GM12878 (cell line): ENCODE results near the gene TMEM209. TPM values are rescaled to one million over a fixed set of nuclear protein-coding genes. Genes with fewer than 3 reads are reported as not detected.

Experiments used
- ATAC-seq: fragments of 200-7000 bp; cut with Tn5 transposase; 3 replicates; pipeline ENCODE4 v1.9.1; 2020; ENCODE audit warnings: mild to moderate bottlenecking, moderate library complexity
- BruUV-seq: library from RNA; stranded (reverse); fragments of 400-500 nt; replicated peaks from 2 replicates; lab custom pipeline; 2021; lab: Mats Ljungman, UMichigan
- CTCF ChIA-PET: fragments of 300-600 bp; sonication (Branson Sonifier 250); formaldehyde crosslinking; extraction: SDS; loops from one replicate; lab custom pipeline; 2021; ENCODE audit warnings: inconsistent platforms; lab: Yijun Ruan, JAX
- POLR2A ChIA-PET: fragments of 350-600 bp; formaldehyde crosslinking; extraction: SDS; loops from one replicate; lab custom pipeline; 2021; ENCODE audit warnings: inconsistent platforms; lab: Charles Lee
- RAD21 ChIA-PET: fragments of 300-600 bp; sonication (Branson Sonifier 250); formaldehyde crosslinking; loops from one replicate; lab custom pipeline; 2023; ENCODE audit warnings: antibody characterized with exemption; ENCODE audit not compliant: unreplicated experiment; lab: Charles Lee
- SMC1A ChIA-PET: fragments of 300-600 bp; sonication (Branson Sonifier 250); formaldehyde crosslinking; loops from one replicate; lab custom pipeline; 2023; ENCODE audit not compliant: unreplicated experiment, uncharacterized antibody; lab: Charles Lee
- DNase-seq: peaks from one replicate; pipeline ENCODE4 v3.0.0-alpha.2; 2011; ENCODE audit warnings: low read depth, low spot score
- FAIRE-seq: peaks from 3 replicates; lab custom pipeline; 2011; peaks lifted over from hg19 to GRCh38; lab: Jason Lieb, UNC
- H2AFZ ChIP-seq: 2 replicates; pipeline ENCODE4 v1.6.0; 2011; ENCODE audit warnings: low read depth, low read length, control low read depth; ENCODE audit not compliant: control insufficient read depth
- H3K27ac ChIP-seq: 2 replicates; pipeline ENCODE4 v1.5.1; 2011; ENCODE audit warnings: control low read depth; ENCODE audit not compliant: control insufficient read depth, insufficient read depth
- H3K27me3 ChIP-seq, 2 experiments: replicated peaks in 1 of 2; 2 replicates each; pipeline versions ENCODE4 v1.6.0 to v1.6.1; 2011; ENCODE audit warnings: low read length in 1 of 2; ENCODE audit not compliant: control insufficient read depth in 2 of 2, insufficient read depth in 2 of 2
- H3K36me3 ChIP-seq, 2 experiments: 2 replicates each; pipeline ENCODE4 v1.5.1; 2011; ENCODE audit warnings: low read length in 1 of 2; ENCODE audit not compliant: control insufficient read depth in 2 of 2, insufficient read depth in 2 of 2
- H3K4me1 ChIP-seq: 2 replicates; pipeline ENCODE4 v1.6.1; 2011; ENCODE audit warnings: mild to moderate bottlenecking, low read length, moderate library complexity, mixed read lengths; ENCODE audit not compliant: control insufficient read depth, insufficient read depth
- H3K4me2 ChIP-seq: 2 replicates; pipeline ENCODE4 v1.6.0; 2011; ENCODE audit warnings: control low read depth; ENCODE audit not compliant: control insufficient read depth, insufficient read depth
- H3K4me3 ChIP-seq: fragments of 200-600 bp; sonication (generic); 2 replicates; pipeline ENCODE4 v1.5.1; 2016
- H3K79me2 ChIP-seq: 2 replicates; pipeline ENCODE4 v1.6.0; 2011; ENCODE audit warnings: low read length; ENCODE audit not compliant: control insufficient read depth, insufficient read depth
- H3K9ac ChIP-seq: 2 replicates; pipeline ENCODE4 v1.8.0; 2011; ENCODE audit warnings: low read length, control low read depth, mixed read lengths; ENCODE audit not compliant: control insufficient read depth, insufficient read depth
- H3K9me3 ChIP-seq: replicated peaks from 3 replicates; pipeline ENCODE4 v1.5.1; 2011; ENCODE audit warnings: mild to moderate bottlenecking, low read length; ENCODE audit not compliant: control insufficient read depth, insufficient read depth
- H4K20me1 ChIP-seq: 2 replicates; pipeline ENCODE4 v1.6.0; 2011; ENCODE audit not compliant: control insufficient read depth, insufficient read depth
- BACH1 ChIP-seq: fragments of 450-650 bp; IDR thresholded peaks from 2 replicates; pipeline ENCODE4 v1.6.1; 2017; ENCODE audit warnings: mild to moderate bottlenecking, borderline replicate concordance
- BCL3 ChIP-seq: IDR thresholded peaks from 2 replicates; pipeline ENCODE4 v1.6.1; 2011; ENCODE audit warnings: borderline replicate concordance, low read depth, mild to moderate bottlenecking, moderate library complexity, low read length; ENCODE audit not compliant: insufficient read depth, poor library complexity, severe bottlenecking
- CEBPZ ChIP-seq: fragments of 150-350 bp; IDR thresholded peaks from 2 replicates; pipeline ENCODE4 v1.6.1; 2016; ENCODE audit warnings: low read depth, low read length
- HDAC2 ChIP-seq: fragments of 200-600 bp; sonication (generic); IDR thresholded peaks from 2 replicates; pipeline ENCODE4 v1.6.1; 2017
- IRF4 ChIP-seq: IDR thresholded peaks from 2 replicates; pipeline ENCODE4 v1.6.1; 2011; ENCODE audit warnings: low read depth, low read length
- IRF5 ChIP-seq: fragments of 450-650 bp; IDR thresholded peaks from 2 replicates; pipeline ENCODE4 v1.6.1; 2017; ENCODE audit warnings: borderline replicate concordance
- JUND ChIP-seq: IDR thresholded peaks from 2 replicates; pipeline ENCODE4 v1.6.1; 2012; ENCODE audit warnings: low read depth, mild to moderate bottlenecking, low read length, improper control_type of control experiment, moderate library complexity
- MYC ChIP-seq: IDR thresholded peaks from 2 replicates; pipeline ENCODE4 v1.6.1; 2011; ENCODE audit warnings: mild to moderate bottlenecking, low read length, moderate library complexity, inconsistent platforms; ENCODE audit not compliant: insufficient read depth, insufficient replicate concordance, insufficient read length, severe bottlenecking
- NR2F1 ChIP-seq: fragments of 450-650 bp; conservative IDR thresholded peaks from 2 replicates; pipeline ENCODE4 v1.6.1; 2017; ENCODE audit warnings: mild to moderate bottlenecking
- PBX3 ChIP-seq: IDR thresholded peaks from 2 replicates; pipeline ENCODE4 v1.6.1; 2011; ENCODE audit warnings: mild to moderate bottlenecking, low read depth, low read length, moderate library complexity; ENCODE audit not compliant: insufficient replicate concordance
- RAD21 ChIP-seq: IDR thresholded peaks from 2 replicates; pipeline ENCODE4 v1.6.1; 2011; ENCODE audit warnings: mild to moderate bottlenecking, low read depth, low read length, moderate library complexity; ENCODE audit not compliant: insufficient read depth
- RB1 ChIP-seq: fragments of 450-650 bp; formaldehyde crosslinking; IDR thresholded peaks from 2 replicates; pipeline ENCODE4 v1.6.1; 2017; ENCODE audit warnings: mild to moderate bottlenecking, borderline replicate concordance
- SIN3A ChIP-seq: IDR thresholded peaks from 2 replicates; pipeline ENCODE4 v1.6.1; 2012; ENCODE audit warnings: low read depth, low read length, improper control_type of control experiment
- SMAD1 ChIP-seq: fragments of 450-650 bp; IDR thresholded peaks from 2 replicates; pipeline ENCODE4 v1.6.1; 2018; ENCODE audit warnings: mild to moderate bottlenecking, low read depth; ENCODE audit not compliant: partially characterized antibody
- WGBS: methylation state at CpG from one replicate; pipeline ENCODE4 v1.1.6; 2016; ENCODE audit warnings: low lambda C conversion rate; ENCODE audit not compliant: insufficient replicate concordance, insufficient coverage; ENCODE audit errors: missing lambda C conversion rate; 5-methylcytosine and 5-hydroxymethylcytosine counted together
- in situ Hi-C: fragments of 300-500 bp; cut with MboI; formaldehyde crosslinking; loops from 9 replicates; pipeline ENCODE4 v1.14.3; 2018; ENCODE audit warnings: mixed read lengths
- intact Hi-C: fragments of 100-400 bp; cut with micrococcal nuclease; formaldehyde crosslinking; loops from one replicate; pipeline ENCODE4 v1.14.2; 2022; ENCODE audit not compliant: unreplicated experiment
- polyA plus RNA-seq, 11 experiments: library from polyadenylated mRNA; depleted of rRNA in 4 of 11; unstranded in 6 of 11; stranded (reverse) in 5 of 11; fragments of >200 nt; fragmentation: Nextera tagmentation in 4 of 11; fragmentation: Illumina TruSeq in 1 of 11; extraction: Ambion mirVana in 4 of 11; extraction: Trizol in 1 of 11; gene quantifications; 1 replicate in 1 of 11; 2 replicates in 10 of 11; pipeline versions ENCODE4 v1.2.1 to v1.2.3, GENCODE V29; 2011 to 2016; ENCODE audit warnings: inconsistent platforms in 2 of 11, missing spikeins in 2 of 11, low read depth in 1 of 11
- total RNA-seq, 4 experiments: library from RNA; depleted of rRNA in 3 of 4; stranded (reverse); fragments of >200 nt in 3 of 4; fragmentation: Illumina TruSeq in 1 of 4; extraction: Trizol in 1 of 4; gene quantifications; 2 replicates each; pipeline versions ENCODE4 v1.2.1 to v1.2.3, GENCODE V29; 2013 to 2021
- TF ChIP-seq, protein P1 (sequence below): IDR thresholded peaks from 2 replicates; pipeline ENCODE4 v1.6.1; 2012; ENCODE audit warnings: low read length, inconsistent platforms

Gene TMEM209
- total and polyA plus RNA-seq, 10 of the 15 experiments (the other 5 are each of a cell fraction or from before 2014, with no cell fraction given): 22.1 to 41.2 (median 35.1) TPM

GRCh38 chr7:130234078-130234477 lies 28.9 kb upstream of the TMEM209 start:
- intact Hi-C loops: no loop called here
- 35% methylated on average over 2 of the region's 2 CpGs for WGBS
- no peaks in the 10 kb centered on the region for H3K36me3 ChIP-seq
- no peak overlapping the region for H3K4me3 ChIP-seq
- H2AFZ ChIP-seq: no peak overlapping the region
- BruUV-seq: no TSS peak
- ChIA-PET POLR2A (no interaction called here), RAD21 (no interaction called here), CTCF (no interaction called here), SMC1A (no interaction called here)
- H3K4me1 ChIP-seq: no peaks in the 10 kb centered on the region
- no peaks in the 10 kb centered on the region for H4K20me1 ChIP-seq
- H3K9ac ChIP-seq: no peak overlapping the region
- DNase-seq: no peak
- in situ Hi-C loops: no loop called here
- H3K4me2 ChIP-seq: no peak overlapping the region
- FAIRE-seq: no peak
- no peak overlapping the region for H3K27ac ChIP-seq
- no peaks in the 10 kb centered on the region for H3K27me3 ChIP-seq
- no peaks in the 10 kb centered on the region for H3K9me3 ChIP-seq
- H3K79me2 ChIP-seq: no peaks in the 10 kb centered on the region
- ATAC-seq: no peak
- TF ChIP-seq IRF5 (no peak), RB1 (no peak), MYC (no peak), BACH1 (no peak), BCL3 (no peak), RAD21 (no peak), IRF4 (no peak), PBX3 (no peak), CEBPZ (no peak), NR2F1 (no peak), JUND (no peak), HDAC2 (no peak), SMAD1 (no peak), SIN3A (no peak)
- TF ChIP-seq, protein P1, sequence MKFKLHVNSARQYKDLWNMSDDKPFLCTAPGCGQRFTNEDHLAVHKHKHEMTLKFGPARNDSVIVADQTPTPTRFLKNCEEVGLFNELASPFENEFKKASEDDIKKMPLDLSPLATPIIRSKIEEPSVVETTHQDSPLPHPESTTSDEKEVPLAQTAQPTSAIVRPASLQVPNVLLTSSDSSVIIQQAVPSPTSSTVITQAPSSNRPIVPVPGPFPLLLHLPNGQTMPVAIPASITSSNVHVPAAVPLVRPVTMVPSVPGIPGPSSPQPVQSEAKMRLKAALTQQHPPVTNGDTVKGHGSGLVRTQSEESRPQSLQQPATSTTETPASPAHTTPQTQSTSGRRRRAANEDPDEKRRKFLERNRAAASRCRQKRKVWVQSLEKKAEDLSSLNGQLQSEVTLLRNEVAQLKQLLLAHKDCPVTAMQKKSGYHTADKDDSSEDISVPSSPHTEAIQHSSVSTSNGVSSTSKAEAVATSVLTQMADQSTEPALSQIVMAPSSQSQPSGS: no peak
